EL (cell line): Measurements from ENCODE around the gene EN2.
"Not testable (repeated sequence)": the region's sequence is repeated elsewhere in the genome, so short reads cannot be mapped to it uniquely, and the experiment has no call there.

ENCODE experiments used
- DNase-seq: peaks from one replicate; pipeline ENCODE4 v3.0.0-alpha.2; 2016

Gene EN2

DNA sequence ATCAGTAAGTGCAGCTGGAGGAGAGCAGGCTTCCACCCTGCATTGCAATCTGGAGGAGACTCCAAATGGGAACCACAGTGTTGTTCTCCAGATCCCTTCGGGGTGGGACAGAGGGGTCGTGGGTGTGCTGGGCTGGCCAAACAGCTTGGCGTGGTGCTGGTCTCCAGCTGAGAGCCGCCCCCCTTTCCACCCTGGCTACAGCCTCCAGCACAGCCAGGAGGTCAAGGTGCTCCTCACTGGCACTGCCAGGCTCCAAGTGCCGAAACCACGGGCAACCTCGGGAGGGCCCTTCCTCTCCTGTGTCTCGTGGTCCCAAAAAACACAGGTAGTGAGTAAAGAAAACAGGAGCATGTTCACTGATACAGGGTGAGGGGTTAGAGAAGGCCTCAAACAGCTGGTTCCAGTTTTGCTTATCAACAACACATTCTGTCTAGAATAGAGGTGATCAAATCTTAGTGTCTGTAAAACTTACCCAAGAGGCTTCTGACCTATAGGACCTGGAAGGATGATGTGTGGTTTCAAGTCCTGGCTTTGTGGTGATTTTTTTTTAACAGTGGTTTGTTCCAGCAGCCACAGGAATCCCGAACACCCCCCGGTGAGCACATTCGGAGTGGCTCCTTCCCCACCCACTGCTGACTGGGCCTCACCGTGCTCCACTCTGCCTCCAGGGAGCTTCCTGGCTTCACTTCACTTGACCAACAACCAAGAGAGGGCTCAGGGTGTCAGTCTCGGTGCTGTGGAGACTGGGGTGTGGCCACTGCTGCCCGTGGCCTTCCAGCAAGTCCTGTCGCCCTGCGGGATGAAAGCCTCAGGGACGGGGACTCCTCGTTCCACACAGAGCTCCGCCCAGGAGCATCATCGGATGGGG is 31.2 kb upstream of the EN2 start:
- no peak for DNase-seq

DNA sequence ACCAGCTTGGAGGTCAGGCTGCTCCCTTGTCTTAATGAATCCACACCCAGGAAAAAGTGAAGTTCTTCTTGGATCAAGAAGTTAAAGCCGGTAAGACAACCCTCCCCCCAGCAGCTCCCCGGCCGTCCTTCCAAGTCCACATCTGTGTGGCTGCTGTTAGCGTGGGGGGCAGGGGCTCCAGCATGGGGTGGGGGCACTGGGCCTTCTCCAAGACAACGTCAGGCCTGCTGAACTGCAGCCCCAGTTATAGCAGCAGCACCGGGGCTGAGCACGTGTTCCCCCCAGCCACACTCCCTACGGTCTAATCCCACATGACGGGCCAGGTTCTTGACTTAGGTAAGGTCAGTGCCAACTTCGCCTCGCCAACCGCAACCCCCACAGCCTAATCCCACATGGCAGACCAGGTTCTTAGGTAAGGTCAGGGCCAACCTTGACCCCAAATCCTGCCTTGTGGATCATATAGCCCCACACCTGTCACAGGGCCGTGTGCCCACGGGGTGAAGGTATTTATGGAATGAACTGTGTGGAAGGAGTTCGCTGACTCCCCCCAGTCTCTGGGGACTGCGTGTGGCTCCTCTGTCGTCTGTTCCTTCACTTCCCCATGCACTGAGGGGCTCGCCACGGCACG is 30.4 kb upstream of the EN2 start:
- DNase-seq, result no peak

DNA sequence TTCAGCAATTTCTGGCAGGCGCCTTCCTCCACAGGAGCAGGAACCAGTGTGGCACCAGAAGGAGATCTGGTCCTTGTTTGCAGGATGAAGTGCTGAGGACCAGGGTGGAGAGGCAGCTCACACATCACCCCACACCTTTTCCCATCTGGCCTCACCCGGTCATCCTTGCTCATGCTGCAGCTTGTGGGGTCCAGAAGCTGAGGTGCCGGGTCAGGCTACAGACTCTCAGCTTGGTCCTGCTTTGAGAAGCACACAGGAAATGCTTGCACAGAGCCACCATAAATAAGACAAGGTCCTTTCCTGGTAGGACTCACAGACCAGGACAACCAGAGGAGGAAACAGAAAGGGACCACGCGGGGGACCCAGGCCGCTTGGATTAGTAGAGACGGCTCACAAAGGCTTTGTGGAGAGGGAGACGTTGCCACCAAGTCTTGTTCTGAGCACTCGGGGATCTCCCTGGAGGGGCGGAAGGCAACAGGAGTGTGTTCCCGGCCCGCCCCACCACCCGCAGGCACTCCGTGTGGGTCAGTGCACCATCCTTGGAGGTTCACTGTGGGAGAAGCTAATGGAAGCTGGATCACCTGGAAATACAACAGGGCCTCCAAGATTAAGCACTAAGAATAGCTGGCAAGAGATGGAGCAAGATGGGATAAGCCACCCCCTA is 29.6 kb upstream of the EN2 start:
- no peak for DNase-seq

DNA sequence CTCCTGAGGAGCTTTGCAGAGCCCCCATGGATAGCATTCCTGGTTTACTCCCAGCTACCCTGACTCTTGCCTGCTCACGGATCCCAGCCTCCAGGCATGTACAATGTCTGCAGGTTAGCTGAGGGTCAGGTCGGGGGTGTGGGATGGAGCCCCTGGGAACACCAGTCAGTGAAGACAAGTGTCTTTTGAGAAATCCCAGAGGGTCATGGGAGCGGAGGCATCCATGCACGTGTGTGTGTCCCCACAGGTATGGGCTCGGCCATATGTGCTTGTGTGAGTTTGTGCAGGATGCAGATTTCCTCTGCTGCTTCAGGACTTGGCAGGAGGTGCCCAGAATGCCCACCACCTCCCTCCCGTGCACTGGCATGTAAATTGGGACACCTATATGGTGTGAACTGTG is 28.3 kb upstream of the EN2 start:
- DNase-seq, result no peak

DNA sequence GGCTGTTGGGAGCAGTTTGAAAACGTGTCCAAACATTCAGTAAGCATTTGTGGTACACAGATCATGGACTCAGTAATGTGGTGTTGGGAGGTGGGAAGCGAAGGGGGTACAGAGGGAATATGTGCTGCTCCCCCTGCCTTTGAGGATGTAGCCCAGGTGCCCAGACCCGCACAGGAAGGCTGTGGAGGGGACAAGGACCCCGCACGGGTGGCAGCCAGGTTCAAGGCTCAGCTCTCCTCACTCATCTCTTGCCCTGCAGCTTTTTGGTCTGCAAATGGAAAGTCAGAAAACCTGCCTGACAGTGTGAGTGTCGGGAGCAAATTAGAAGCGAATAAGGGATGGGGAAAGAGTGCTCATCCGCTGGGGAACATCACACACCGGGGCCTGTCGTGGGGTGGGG is 27.3 kb upstream of the EN2 start:
- DNase-seq, result no peak

DNA sequence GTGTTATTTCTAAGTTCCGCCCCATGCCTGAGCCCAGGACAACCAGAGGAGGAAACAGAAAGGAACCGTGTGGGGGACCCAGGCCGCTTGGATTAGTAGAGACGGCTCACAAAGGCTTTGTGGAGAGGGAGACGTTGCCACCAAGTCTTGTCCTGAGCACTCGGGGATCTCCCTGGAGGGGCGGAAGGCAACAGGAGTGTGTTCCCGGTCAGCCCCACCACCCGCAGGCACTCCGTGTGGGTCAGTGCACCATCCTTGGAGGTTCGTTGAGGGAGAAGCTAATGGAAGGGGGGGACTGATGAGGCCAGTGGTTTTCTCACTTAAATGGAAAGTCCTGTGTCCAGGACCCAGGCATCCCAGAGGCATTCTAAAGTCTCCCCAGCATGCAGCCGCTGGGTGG is 26.7 kb upstream of the EN2 start:
- DNase-seq, result no peak

DNA sequence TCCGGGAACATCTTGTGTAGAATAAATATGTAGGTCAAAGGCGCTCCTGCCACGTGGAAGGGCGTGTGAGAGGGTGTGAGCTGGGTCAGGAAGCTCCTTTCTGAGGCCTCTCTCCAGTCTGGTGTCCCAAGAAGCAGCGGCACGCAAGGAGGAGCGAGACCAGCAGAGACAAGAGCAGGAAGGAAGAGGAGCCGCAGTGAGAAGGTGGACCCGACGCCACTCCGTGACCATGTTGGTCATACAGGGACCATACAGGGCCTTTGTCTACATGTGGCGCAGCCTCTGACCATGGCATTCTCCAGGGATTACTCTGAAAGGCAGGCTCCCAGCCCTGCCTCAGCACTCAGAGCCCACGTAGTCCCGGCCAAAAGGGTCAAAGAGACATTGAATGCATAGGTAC is 26.2 kb upstream of the EN2 start:
- no peak for DNase-seq

DNA sequence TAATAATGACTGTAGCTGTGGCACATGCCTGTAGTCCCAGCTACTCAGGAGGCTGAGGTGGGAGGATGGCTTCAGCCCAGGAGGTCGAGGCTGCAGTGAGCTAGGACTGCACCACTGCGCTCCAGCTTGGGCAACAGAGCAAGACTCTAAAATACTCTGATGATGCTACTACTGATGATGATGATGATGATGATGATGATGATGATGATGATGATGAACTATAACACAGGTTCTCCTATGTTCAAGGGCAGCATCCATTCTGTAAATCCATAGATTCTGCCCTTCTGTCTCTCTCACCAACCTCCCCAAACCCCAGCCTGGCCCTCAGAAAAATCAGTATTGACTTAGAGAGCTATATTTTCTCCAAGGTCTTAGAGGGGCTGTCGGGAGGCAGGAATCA is 22.8 kb upstream of the EN2 start:
- no peak for DNase-seq

DNA sequence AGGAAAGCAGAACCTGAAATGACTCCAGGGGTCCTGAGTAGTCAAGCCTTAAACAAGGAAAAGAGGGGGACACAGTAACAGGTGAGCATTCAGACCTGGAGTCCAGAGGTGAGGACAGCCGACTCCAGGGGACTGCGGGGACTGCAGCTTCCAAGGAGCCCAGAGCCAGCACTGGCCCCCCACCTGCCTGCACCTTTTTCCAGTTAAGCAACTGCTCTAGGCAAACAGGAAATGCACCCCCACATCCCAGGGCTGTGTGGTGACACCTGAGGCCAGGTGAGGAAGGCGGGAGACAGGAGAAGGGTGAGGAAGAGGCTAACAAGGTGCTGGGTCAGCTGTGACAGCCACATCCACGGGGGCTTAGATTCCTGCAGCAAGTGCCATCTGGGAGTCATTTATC is 20.1 kb upstream of the EN2 start:
- DNase-seq, result no peak

DNA sequence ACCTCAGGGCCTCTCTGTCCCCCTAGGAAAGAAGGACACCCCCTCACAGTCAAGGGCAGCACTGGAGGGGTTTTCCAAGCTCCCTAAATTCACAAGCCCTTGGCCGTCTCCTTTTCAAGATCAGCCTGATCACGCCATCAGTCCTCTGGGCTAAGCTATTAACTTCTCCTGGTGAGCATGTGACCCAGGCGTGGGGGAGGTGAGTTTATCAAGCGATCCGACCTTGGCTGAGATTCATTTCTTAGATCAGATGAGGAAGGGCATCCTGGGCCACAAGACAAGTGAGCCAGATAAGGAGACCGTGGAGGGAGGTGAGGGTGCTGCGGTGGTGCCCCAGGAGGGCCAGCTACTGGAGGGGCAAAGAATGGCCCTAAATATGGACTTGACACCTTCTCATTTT is 19.2 kb upstream of the EN2 start:
- DNase-seq, result no peak

DNA sequence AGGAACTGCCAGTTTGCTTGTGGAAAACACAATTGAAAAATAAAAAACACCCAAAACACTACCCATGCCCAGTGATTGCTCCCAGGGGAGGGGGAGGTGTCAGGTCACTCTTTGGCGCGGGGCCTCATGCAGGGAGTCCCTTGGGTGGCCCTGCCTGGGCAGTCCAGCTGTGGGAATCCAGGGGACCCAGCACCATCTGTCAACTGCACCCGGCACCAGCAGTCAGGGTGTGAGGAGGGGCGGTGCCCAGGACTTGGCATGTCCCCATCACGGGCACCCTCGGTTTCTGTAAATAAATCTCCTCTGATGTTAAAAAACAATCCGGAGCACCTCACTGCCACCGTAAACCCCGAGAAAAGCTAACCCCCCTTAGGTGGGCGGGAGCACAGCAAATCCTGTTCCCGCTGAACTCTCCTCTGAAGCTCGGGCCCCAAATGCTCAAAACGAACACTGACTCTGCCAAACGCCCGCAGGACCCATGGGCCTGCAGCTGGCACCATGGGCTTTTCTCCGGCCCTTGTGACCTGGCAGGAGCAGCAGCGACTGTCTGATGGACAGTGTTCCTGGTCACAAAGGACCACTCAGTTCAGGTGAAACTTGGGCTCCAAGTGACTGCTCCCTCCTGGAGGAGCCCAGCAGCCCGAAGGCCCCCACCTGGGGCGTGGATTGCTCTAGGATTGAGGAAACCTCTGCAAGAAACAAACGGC is 18.5 kb upstream of the EN2 start:
- DNase-seq, result no peak

DNA sequence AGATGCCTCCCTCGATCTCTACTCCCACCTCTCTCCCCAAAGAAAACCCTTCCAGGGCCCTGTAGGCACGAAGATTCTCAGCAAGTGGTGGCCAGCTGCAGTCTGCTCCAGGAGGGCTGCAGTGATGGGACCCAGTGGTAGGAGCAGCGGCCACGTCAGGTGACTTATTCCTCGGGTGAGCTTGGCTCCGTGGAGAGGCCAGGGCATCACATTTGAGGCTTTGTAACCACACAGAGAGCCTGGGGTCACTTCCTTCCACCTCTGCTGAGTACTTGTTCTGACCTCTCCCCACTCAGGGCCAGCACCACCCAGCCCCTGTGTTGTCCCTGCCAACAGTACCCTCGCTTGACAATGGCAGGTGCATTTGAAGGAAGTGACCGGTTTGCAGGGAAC is 17.9 kb upstream of the EN2 start:
- DNase-seq, result no peak

DNA sequence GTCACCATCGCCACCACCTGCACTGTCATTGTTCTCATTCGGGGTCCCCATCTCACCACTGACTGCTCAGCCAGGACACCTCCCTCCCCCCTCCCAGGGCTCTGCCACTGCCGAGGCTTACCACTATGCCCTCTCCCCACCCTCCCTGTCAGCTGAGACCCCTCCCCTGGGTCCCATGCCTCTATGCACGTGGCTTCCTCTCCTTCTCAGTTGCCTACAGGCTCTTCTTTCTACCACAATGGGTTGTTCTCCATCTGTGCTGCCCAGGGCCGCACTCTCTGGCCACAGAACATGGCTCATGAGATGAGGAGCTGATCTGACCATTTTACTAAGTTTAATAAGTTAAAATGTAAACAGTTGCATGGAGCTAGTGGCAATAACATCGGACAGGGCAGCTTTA is 16.1 kb upstream of the EN2 start:
- DNase-seq, result no peak

DNA sequence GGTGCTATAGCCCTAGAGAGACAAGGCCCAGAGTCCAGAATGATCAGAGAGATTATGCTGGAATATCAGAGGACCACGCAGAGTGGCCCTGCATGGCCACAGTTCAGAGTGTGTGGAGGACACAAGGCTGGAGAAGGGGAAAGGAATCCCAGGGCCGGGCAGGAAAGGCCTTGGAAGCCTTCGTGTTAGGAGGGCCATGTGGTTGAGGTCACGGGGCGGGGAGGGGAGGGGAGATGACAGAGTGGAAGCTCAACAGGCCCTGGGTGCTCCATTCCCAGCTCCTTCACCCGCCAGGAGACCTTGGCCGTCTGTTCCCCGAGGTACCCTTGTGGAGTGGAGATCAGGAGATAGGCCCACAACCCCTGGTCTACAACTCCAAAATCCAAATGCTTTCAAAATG is 13.2 kb upstream of the EN2 start:
- no peak for DNase-seq

DNA sequence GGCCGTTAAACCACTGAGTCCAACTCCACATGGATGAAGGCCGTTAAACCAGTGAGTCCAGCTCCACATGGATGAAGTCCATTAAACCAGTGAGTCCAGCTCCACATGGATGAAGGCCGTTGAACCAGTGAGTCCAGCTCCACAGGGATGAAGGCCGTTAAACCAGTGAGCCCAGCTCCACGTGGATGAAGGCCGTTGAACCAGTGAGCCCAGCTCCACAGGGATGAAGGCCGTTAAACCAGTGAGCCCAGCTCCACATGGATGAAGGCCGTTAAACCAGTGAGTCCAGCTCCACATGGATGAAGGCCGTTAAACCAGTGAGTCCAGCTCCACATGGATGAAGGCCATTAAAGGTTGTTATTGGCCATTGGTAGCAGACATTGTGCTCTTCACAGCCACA is 12.3 kb upstream of the EN2 start:
- DNase-seq, result not testable (repeated sequence)

DNA sequence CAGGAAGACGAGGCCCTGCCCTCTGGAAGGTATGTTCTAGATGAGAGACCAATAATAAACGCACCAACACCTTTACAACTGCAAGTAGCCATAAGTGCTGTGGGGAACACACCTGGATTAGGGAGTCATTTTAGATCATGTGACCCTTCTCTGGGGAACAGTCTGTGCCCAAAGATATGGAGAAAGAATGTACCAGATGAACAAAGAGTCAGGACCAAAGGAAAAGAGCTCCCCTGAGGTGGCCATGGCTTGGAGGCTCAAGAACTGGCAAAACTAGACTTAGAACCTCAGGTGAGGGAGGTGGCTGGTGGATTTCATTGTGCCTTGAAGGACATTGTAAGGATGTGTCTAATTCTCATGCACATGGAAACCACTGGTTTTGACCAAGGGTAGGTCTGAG is 10.3 kb upstream of the EN2 start:
- no peak for DNase-seq

DNA sequence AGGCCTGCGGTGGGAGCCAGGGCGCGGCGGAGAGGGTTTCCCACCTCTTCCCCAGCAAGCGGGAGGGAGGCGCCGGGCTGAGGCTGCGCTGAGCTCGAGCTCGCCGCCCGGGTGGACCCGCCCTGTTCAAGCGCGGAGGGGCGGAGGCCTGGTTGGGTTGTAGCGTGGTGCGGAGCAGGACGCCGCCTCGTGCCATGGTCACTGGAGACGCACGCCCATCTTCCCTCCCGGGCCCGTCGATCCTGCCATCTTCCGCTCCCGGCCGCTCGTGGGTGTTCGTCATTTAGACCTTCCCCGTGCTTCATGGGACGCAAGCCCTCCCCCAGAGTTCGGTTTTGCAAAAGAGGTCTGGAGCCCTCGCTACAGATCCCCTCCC is 9.3 kb upstream of the EN2 start:
- DNase-seq, result no peak

DNA sequence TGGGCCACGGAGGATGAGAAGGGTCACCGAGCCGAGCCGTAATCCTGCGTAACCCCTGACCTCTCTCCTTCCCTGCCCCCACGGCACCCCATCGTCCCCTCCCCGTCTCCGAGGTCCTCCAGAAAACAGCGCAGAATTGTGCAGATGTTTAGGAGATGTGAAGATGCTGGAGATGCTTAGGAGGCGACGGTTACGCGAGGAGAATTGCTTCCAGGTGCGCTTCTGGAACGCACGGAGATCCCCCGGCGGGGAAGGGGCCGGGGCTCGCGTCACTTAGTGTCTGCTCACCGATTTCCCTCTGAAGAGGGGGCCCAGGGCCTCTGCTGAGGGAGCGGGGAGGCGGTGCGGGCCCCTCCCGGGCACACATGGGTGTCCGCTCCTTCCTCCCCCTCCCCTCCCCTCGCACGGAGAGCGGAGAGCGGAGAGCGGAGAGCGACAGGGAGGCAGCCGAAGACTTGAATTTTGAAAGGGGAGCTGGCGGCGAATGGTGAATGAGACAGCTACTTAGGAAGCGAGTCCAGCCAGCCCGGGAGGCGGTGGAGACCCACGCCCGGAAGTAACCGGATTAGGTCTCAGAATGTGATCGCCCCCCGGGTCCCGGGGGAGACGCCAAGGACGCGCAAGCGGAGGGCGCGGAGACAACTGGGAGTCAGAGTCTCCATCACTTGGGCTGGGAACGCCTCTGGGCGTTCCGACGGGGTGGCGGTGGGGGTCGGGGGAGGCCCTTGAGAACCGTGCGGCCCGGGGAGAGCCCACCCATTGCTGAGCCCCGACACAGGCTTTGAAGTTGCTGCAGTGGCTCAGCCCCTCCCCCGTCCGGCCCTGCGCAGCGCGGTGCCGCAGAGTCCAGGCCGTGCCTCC is 8.7 kb upstream of the EN2 start:
- no peak for DNase-seq

DNA sequence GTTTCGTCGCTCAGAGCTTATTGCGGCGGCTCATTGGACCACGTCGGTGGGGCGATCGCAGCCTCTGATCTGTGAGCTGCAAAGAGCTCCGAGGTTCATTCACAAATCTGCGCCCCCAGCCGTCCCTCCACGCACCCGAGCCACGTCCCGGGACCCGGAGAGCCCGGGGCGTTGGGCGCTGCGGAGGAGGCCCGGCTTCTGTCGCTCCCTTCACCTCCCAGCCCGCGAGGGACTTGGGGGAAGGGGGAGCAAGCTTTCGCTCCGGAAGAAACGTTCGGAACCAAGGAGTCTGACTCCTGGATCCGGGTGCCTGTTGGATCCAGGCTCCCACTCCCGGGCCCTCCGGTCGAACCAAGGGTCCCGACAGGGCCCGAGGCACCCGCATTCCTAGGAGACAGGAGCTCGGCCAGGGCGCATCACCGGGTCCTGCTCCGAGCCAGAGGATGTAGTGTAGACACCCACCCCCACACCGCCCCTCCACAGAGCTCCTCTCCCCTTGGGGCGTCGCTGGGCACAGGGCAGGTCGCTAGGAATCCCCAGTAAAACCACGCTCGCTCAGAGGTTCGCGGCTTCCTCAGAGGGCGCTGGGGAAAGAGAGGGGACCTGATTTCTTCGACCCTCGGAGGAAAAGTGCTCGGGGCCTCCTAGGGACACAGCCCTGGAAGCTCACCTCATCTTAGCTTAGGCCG is 7.9 kb upstream of the EN2 start:
- DNase-seq, result no peak

DNA sequence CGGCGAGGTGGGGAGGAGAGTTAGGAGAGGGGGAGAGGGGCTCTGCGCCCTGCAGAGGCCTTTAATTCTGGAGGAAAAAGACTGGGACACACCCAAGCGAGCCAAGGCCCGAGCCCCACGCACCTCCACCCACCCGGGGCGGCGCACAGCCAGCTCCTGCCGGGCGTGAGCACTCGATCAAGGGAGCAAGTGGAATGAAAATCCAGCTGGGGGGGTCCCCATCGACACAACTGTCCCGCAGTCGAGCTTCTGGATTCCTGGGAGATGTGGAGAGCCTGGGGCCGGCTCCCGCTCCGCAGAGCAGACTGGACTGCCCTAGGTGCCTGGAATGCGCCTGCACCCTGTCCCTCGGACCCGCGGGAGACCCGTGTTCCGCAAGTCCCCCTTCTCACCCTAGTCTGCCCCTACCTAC is 7.4 kb upstream of the EN2 start:
- no peak for DNase-seq

DNA sequence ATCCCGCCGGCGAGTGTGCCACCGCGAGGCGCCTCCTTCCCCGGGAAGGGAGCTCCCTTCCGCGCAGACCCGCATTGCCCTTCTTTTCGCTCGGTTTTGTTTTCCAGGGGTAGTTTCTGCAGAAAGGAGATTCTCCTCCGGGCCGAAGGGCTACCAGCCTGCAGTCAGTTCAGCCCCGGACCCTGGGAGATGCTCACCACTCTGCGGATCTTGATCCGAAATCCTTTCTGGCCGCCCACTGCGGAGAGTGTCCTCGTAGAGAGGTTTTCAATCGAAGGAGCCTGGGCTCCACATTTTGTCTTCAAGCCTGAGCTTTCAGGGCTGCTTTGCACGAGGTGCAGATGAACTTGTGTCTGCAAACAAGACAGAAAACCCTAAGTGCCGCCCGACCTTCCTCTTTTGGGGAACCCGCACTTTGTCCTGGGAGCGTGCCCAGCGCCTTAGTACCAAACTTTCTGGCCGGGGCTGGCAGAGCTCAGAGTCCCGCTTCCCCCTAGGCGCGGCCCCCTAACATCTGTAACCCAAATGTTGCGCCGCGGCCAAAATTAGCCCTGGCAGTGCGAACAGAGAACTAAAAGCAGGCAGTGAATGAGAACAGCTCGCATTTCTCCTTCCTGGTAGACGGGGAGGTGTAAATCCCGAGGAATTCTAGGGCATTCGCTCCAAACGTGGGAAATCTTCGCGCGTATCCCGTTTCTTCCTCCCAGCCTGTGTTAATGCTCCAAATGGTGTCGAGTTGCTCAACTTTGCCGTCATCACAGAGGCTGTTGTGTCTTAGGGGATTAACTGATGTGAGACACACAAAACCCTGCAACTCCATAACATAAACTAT is 6.7 kb upstream of the EN2 start:
- no peak for DNase-seq
